Fibroblast of the conjunctiva (primary cell): ENCODE measurements around the gene CHMP5.

ENCODE experiments used
- DNase-seq: peaks from one replicate; pipeline ENCODE4 v3.0.0-alpha.2; 2010; ENCODE audit warnings: low read depth

The CHMP5 gene

GRCh38 chr9:33318225-33318624 is 53.4 kb downstream of the CHMP5 start:
- DNase-seq = no peak

GRCh38 chr9:33318781-33319180 is 53.9 kb downstream of the CHMP5 start:
- DNase-seq = no peak

- DNase-seq = no peak
These were observed 55.4 kb downstream of the CHMP5 start for GRCh38 chr9:33320230-33320567.

GRCh38 chr9:33320568-33321261 is 55.9 kb downstream of the CHMP5 start:
- DNase-seq = peak; percentile 95

GRCh38 chr9:33329117-33329563 is 64.3 kb downstream of the CHMP5 start:
- peak; percentile 83 for DNase-seq

- peak; percentile 82 for DNase-seq
These were observed 65.1 kb downstream of the CHMP5 start for GRCh38 chr9:33329979-33330378.

GRCh38 chr9:33331377-33331891 is 66.6 kb downstream of the CHMP5 start:
- DNase-seq = no peak
